Stimulated activated CD4-positive, alpha-beta T cell treated with anti-CD3 and anti-CD28 coated beads, Interleukin-4, amount 100 ng/mL, for 24 hours (primary cell): ENCODE results near the gene GGPS1.
A peak's percentile ranks its signal among the peaks of the same experiment; 100 is the strongest.
"Not testable (repeated sequence)": the region's sequence is repeated elsewhere in the genome, so short reads cannot be mapped to it uniquely, and the experiment has no call there.

Experiments
- DNase-seq: peaks from one replicate; pipeline ENCODE4 v3.0.0-alpha.2; 2020

GGPS1 gene

GRCh38 chr1:235342471-235342870 lies 14.1 kb downstream of the GGPS1 start:
- no peak for DNase-seq

DNA sequence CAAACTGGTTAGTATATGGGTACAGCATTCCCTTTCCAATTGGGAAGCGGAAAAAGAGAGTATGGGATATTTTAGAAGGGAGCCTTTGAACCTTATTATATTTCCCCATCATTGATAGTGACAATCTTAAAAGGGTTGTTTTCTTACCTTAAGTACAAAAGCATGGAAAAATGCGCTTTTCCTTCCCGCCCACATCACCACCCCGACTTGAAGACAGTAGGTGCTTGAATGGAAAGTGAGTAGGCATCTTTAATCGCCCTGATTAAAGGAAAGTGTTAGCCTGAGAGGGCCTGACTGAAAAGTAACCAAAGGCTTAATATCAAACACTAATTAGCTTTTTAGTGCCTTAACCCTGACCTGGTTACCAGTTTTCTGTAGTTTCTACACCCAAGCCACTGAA lies 15.4 kb downstream of the GGPS1 start:
- no peak for DNase-seq

DNA sequence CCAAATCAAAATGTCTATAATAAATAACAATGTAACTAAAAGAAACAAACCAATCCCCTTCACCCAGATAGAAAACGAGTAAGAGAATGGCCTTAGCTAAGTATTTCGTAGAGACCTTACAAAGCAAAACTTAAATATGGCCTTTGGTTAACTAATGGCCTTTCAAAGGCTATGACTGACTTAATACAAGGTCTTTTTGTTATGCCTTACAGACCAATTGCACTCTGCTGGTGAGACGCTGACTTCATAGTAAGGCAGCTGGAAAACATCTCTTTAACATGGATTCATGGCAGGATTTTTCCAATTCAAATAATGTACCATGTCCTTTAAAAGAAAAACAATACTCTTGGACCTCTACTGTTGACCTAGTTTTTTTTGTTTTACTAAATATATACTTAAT lies 23.1 kb downstream of the GGPS1 start:
- no peak for DNase-seq

DNA sequence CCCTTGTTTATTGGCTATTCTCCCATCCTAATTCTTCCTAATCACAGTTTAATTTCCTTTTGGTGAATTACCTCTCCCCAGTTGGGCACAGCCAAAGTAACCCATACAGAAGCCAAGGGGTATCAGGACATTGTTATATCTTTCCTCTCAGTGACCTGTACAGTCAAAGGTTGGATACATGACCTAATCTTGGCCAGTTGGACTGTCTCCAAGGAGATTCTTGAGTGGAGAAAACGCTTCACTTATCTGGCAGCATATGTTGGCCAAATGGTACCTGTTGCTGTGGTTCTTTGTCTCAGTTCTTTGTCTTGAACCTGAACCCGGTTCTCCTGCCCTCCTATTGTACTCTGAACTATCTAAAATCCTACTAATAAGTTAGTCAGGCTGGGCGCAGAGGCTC lies 23.5 kb downstream of the GGPS1 start:
- DNase-seq: no peak

DNA sequence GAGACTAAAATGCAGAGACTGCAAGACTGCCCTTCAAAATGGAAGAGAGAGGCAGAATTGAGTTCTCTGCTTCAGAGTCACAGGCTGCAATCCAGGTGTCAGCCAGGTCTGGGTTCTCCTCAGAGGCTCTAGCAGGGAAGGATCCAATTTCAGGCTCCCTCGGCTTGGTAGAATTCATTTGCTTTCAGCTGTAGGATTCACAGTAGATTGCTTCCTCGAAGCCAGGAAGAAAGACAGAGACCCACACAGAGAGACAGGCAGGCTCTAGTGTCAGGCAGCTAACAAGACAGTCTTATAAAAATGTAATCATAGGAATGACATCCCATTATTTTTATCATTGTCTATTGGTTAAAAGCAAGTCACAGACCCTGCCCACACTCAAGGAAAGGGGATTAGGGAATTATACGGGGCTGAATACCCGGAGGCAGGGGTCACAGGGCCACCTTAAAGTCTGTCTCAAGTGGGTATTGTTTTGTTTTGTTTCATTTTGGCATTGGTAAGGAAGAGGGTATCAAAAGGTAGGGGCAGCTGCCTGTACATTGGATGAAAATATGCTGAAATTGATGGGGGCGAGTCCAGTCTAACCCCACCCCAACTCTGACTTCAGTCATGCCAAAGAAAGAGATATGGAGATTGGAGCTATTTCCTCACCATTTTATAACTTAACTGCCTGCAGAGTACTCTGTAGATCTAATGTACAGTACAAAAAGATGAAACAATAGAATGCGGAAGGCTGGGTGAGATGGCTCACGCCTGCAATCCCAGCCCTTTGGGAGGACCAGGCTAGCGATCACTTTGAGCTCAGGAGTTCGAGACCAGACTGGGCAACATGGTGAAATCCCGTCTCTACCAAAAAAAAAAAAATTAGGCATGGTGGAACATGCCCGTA lies 29.4 kb downstream of the GGPS1 start:
- no peak for DNase-seq

- no peak for DNase-seq
Observed at GRCh38 chr1:235358899-235359298, 30.5 kb downstream of the GGPS1 start.

GRCh38 chr1:235364189-235364588 lies 35.8 kb downstream of the GGPS1 start:
- DNase-seq: not testable (repeated sequence)

DNA sequence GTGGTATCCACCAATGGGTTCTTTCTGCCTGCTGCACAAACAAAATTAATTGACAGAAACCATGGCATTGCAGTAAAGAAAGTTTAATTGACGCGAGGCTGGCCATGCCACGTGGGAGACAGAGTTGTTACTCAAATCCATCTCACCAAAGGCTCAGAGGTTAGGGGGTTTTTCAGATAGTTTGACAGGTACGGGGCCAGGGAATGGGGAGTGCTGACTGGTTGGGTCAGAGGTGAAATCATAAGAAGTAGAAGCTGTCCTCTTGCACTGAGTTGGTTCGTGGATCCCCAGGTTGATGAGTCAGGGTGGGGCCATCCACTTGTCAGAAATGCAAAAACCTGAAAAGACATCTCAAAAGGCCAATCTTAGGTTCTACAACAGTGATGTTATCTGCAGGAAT lies 37.9 kb downstream of the GGPS1 start:
- DNase-seq: peak; percentile 50

DNA sequence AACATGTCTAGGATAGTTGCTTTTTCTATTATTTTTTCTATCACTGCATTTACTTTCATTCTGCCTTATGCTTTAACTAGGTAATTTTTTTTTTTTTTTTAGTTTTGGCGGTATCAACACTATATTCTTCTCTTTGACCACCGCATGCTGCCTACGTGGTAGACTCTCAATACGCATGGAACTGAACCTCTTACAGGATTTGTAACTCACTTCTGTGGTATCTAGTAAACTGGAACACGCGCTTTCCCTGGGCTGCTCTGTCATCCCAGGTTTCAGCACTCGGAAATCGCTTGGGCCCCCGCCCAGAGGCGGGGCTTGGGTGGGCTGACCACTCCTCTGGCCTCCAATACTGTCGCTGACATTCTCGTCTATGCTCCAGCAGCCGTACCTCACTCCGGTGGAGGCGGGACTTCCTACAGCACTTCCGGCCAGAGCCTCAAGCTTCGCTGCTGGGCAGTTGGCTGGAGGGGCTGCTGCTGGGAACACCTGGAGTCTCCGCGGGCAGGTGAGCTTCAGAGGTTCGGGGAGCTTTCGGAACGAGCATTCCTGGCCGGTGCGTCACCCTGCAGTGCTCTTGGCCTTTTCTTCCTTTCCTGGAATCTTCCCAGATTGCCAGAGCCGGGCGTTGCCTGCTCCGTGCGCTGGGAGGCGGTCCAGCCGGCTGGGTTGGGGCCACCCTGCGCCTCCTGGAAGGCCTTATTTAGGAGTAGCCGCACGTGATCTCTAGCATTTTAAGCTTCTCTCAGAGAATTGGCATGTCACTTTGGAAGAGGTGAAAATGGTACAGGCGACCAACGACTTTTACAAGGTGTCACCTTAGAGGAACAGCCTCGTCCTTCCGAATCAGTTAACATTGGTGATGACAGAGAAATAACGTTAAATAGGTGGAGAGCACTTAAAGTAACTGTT lies 38.9 kb downstream of the GGPS1 start, which contains the start of gene TBCE:
TBCE (plus strand) TSS at position 428 of the 909 bp plus-strand sequence. CDS start 12,623 bp downstream, outside the sequence.
- peak; percentile 90 for DNase-seq

- DNase-seq: no peak
Observed at GRCh38 chr1:235368428-235368827, 40.1 kb downstream of the GGPS1 start.

DNA sequence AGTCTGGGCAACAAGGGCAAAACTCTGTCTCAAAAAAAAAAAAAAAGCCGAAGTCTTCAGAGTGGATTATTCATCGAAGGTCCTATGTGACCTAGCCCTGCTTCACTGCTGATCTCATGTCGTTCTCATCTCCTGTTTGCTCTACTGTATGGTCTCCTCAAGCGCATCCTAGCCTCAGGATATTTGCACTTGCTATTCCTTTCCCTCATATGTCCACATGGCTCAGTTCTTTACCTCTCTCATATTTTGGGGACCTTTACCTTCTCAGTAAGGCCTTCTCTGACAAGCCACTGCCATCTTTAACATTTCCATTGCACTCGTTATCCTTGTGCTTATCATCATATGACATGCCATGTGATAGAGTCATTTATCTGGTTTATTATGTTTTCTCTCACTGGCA lies 41.4 kb downstream of the GGPS1 start:
- no peak for DNase-seq

GRCh38 chr1:235375919-235376605 lies 47.7 kb downstream of the GGPS1 start:
- no peak for DNase-seq

DNA sequence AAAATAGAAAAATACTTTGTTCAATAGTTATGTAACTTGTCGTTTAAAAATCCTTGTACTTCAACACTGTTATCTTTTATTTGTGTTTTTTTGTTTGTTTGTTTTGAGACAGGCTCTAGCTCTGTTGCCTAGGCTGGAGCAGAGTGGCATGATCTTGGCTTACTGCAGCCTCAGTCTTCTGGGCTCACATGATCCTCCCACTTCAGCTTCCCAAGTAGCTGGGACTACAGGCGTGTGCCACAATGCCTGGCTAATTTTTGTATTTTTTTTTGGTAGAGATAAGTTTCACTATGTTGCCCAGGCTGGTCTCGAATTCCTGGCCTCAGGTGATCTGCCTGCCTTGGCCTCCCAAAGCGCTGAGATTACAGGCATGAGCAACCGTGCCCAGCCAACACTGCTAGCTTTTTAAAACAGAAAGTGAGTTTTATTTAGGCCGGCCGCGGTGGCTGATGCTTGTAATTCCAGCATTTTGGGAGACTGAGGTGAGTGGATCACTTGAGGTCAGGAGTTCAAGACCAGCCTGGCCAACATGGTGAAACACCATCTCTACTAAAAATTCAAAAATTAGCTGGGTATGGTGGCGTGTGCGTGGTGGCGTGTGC lies 49.9 kb downstream of the GGPS1 start:
- DNase-seq: not testable (repeated sequence)

- not testable (repeated sequence) for DNase-seq
Observed at GRCh38 chr1:235381955-235382739, 53.8 kb downstream of the GGPS1 start.

DNA sequence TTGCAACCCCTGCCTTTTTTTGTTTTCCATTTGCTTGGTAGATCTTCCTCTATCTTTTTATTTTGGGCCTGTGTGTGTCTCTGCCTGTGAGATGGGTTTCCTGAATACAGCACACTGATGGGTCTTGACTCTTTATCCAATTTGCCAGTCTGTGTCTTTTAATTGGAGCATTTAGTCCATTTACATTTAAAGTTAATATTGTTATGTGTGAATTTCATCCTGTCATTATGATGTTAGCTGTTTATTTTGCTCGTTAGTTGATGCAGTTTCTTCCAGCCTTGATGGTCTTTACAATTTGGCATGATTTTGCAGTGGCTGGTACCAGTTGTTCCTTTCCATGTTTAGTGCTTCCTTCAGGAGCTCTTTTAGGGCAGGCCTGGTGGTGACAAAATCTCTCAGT lies 57.3 kb downstream of the GGPS1 start:
- DNase-seq: not testable (repeated sequence)

GRCh38 chr1:235391874-235392273 lies 63.5 kb downstream of the GGPS1 start:
- DNase-seq: no peak
